Astrocyte of the cerebellum (primary cell): ENCODE measurements around the gene KRT34.

Source experiments
- DNase-seq: peaks from one replicate; pipeline ENCODE4 v3.0.0-alpha.2; 2011; ENCODE audit warnings: low read depth
- H3K4me3 ChIP-seq: 2 replicates; pipeline ENCODE4 v1.5.1; 2011; ENCODE audit warnings: mild to moderate bottlenecking, low read depth, low read length, moderate library complexity
- in situ Hi-C: cut with HindIII; loops from 2 replicates; pipeline ENCODE4 v1.10.0; 2017; ENCODE audit warnings: low sequenced_read_pairs
- TF ChIP-seq, protein P1 (sequence below): IDR thresholded peaks from 2 replicates; pipeline ENCODE4 v1.5.1; 2012; ENCODE audit warnings: low read length, low read depth, moderate library complexity, mild to moderate bottlenecking; ENCODE audit errors: missing control alignments

The KRT34 gene

DNA sequence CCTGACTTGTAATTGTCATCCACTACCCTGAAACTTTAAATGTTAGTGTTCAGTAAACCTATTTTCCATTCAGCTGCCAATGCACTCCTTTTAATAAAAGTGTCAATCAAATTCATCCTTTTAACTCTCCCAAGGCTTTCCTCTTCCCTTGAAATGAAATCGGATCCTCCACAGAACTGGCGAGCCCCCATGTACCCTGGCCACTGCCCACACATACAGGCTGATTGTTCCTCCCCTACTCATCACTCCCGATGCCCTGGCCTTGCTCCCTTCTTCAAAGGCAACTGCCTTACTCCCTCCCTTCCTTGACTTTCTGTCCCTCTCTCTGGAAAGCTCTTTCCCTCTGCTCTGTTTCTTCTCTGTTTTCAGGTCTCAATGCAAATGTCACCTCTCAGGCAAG lies 39.1 kb downstream of the KRT34 start:
- TF ChIP-seq, protein P1, sequence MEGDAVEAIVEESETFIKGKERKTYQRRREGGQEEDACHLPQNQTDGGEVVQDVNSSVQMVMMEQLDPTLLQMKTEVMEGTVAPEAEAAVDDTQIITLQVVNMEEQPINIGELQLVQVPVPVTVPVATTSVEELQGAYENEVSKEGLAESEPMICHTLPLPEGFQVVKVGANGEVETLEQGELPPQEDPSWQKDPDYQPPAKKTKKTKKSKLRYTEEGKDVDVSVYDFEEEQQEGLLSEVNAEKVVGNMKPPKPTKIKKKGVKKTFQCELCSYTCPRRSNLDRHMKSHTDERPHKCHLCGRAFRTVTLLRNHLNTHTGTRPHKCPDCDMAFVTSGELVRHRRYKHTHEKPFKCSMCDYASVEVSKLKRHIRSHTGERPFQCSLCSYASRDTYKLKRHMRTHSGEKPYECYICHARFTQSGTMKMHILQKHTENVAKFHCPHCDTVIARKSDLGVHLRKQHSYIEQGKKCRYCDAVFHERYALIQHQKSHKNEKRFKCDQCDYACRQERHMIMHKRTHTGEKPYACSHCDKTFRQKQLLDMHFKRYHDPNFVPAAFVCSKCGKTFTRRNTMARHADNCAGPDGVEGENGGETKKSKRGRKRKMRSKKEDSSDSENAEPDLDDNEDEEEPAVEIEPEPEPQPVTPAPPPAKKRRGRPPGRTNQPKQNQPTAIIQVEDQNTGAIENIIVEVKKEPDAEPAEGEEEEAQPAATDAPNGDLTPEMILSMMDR: no peak
- H3K4me3 ChIP-seq: no peak overlapping the region
- in situ Hi-C loops: loop anchor here (10.0 kb wide), 1 partner anchor 212 kb away; no protein-coding TSS in a partner anchor
- no peak for DNase-seq

DNA sequence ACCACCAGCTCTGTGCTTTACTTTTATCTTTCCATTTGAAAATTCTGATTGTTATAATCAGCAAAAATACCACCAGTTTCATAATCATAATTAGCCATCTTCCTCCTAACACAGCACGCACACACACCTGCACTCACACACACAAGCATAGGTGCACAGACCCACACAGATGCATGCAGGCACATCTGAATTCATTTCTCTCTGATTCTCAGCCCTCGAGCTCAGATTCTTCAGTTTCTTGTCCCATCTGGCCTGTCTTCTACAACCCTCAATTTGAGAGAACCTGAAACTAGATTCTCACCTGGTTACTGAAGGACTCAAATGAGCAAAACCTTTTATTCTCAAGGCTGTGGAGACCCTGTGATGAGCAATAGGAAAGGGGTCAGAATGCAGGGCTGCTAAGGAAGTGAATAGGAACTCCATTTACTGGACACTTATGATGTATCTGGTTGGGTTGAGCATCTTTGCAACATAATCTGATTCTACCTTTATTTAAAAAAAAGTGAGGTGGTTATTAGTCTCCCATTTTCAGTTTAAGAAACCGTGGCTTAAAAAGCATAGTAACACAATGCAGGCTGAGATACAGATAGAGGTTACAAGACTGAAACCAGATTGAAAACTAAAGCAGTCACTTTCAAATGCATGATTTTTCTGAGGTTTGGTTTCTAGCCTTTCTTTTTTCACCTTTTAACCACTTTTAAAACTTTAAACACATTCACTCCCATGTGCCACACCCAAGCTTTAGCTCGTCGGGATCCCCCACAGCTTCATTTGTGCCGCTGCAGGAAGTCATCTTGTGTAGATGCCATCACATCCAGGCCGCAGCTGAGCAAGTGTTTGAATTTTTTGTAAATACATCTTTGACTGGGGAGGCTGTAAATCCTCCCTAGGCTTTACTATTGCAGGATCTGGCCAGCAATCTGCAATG lies 40.9 kb downstream of the KRT34 start:
- no peak for DNase-seq
- in situ Hi-C loops: loop anchor here (10.0 kb wide), 1 partner anchor 214 kb away; no protein-coding TSS in a partner anchor
- TF ChIP-seq, protein P1: no peak
- no peak overlapping the region for H3K4me3 ChIP-seq

DNA sequence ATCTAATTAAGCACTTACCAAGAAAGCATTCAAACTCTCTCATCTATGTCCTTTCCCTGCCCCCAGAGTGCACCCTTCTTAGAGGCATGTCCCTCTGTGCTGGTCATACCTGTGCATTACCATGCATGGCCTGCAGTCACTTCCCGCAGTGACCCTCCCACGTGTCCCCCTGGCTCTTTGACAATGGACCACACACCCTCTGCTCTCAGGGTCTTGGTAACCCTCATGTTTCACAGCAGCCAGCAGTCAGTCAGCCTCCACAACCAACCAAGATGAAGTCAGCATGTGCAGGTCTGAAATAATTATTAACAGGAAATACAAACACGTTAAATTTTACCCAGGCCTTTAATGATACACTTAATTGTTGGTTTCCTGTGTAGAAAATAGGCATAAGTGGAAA lies 41.6 kb downstream of the KRT34 start:
- no peak overlapping the region for H3K4me3 ChIP-seq
- in situ Hi-C loops: loop anchor here (10.0 kb wide), 1 partner anchor 214 kb away; no protein-coding TSS in a partner anchor
- no peak for DNase-seq
- TF ChIP-seq, protein P1: no peak

DNA sequence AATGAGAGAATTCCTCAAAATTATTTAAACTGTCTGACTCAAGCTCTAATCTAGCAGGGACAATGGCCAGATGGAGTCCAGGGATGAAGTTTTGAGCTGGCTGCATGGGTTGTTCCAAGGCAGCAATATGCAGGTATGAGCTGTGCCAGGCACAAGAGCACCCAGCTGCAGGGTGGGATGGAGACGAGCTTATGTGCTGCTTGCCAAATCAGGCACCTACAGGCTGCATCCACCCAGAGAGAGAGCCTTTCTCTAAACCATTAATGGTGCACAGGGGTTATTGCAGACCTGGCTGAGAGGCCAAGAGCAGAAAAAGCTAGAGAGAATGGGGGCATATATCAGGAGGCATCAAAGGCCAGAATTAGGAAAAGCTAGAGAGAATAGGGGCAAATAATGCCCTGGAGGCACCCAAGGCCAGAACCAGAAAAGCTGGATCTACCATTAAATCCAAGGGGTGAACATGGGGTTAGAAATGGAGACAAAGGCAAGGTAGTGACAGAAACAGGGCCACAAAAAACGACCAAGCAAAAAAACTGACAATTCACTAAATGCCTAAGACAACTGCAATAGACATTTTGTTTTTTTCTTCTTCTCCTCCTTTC lies 42.4 kb downstream of the KRT34 start:
- TF ChIP-seq, protein P1: no peak
- DNase-seq: no peak
- in situ Hi-C loops: loop anchor here (10.0 kb wide), 1 partner anchor 215 kb away; no protein-coding TSS in a partner anchor
- no peak overlapping the region for H3K4me3 ChIP-seq

DNA sequence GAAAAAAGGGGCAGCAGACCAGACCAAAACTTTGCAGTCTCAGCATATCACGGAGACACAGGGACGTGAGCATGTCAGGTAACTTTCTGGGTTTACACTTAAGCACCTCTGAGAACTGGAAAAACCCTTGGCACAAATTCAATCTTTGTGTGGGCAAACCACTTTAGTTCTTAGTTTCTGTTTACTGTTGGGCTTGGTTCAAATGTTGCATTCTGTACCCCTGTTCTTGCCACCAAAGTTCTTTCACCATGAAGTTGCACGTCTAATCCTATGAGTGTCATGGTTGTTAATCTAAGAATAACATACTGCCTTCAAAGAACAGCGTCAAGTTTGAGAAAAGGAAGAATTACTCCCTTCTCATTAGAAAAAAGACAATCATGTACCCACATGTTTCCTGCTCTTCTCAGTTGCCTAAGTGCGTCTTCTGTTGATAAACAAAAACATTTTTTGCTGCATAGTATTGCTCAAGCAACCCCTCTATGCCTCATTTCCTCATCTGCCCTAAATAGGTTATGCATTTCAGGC lies 43.1 kb downstream of the KRT34 start:
- DNase-seq: no peak
- in situ Hi-C loops: no loop called here
- TF ChIP-seq, protein P1: no peak
- H3K4me3 ChIP-seq: no peak overlapping the region

DNA sequence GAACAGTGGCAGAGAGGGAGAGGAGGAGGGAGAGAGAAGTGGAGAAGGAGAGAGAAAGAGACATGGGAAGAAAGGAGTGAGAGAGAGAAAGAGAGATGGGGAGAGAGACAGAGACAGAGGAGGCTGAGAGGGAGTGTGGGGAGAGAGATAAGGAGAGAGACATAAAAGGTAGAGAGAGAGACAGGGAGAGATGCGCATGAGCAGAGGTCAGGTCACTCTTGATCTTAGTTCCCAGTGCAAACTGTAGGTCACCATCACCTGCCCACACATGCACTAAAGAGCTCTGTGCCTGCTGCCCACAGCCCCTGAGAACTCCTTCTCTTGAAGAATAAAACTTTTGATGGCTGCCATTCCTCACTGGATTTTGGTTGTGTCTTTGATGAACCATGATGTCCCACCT lies 46.4 kb downstream of the KRT34 start:
- TF ChIP-seq, protein P1: no peak
- DNase-seq: no peak
- no peak overlapping the region for H3K4me3 ChIP-seq
- in situ Hi-C loops: no loop called here
